K562 (cell line): Measurements from ENCODE around the gene PTP4A2. TPM values are rescaled to one million over a fixed set of nuclear protein-coding genes. Genes with fewer than 3 reads are reported as not detected.

Experiments
- HDAC2 ChIP-seq: fragments of 450-650 bp; IDR thresholded peaks from 2 replicates; pipeline ENCODE4 v1.6.1; 2016; ENCODE audit warnings: mild to moderate bottlenecking
- SP2 ChIP-seq: IDR thresholded peaks from 2 replicates; pipeline ENCODE4 v1.6.1; 2011; ENCODE audit warnings: mild to moderate bottlenecking, low read depth, low read length, moderate library complexity; ENCODE audit not compliant: poor library complexity, severe bottlenecking; ENCODE audit errors: extremely low read depth
- TRIM25 ChIP-seq: fragments of 450-650 bp; IDR thresholded peaks from 2 replicates; pipeline ENCODE4 v1.7.0; 2016; ENCODE audit warnings: borderline replicate concordance
- ZNF140 ChIP-seq: fragments of 250-450 bp; sonication (Bioruptor Pico); IDR thresholded peaks from 2 replicates; pipeline ENCODE4 v1.8.0; 2021; ENCODE audit warnings: moderate library complexity, mild to moderate bottlenecking, inconsistent platforms
- ZNF518B ChIP-seq: fragments of 250-450 bp; sonication (Bioruptor Pico); IDR thresholded peaks from 2 replicates; pipeline ENCODE4 v1.5.0; 2021; ENCODE audit warnings: mild to moderate bottlenecking, moderate library complexity
- polyA plus RNA-seq, 8 experiments: library from polyadenylated mRNA; depleted of rRNA in 4 of 8; stranded (reverse) in 5 of 8; unstranded in 3 of 8; fragments of >200 nt; fragmentation: Nextera tagmentation in 2 of 8; fragmentation: Illumina TruSeq in 1 of 8; extraction: Ambion mirVana in 2 of 8; extraction: Trizol in 1 of 8; gene quantifications; 2 replicates each; pipeline versions ENCODE4 v1.2.1 to v1.2.3, GENCODE V29; 2011 to 2014; ENCODE audit warnings: inconsistent platforms in 1 of 8, missing spikeins in 1 of 8
- total RNA-seq, 7 experiments: library from RNA; depleted of rRNA in 6 of 7; stranded (reverse); fragments of >200 nt in 6 of 7; fragmentation: Illumina TruSeq in 2 of 7; extraction: Trizol in 2 of 7; gene quantifications; 2 replicates each; pipeline versions ENCODE4 v1.2.1 to v1.2.3, GENCODE V29; 2011 to 2021; ENCODE audit warnings: low replicate concordance in 1 of 7

PTP4A2 gene
- total and polyA plus RNA-seq, 9 of the 15 experiments (the other 6 are each of a cell fraction or from before 2014, with no cell fraction given), result 197 to 870 (median 480) TPM

GRCh38 chr1:31949862-31950261 is 11.7 kb upstream of the PTP4A2 start (continued):
- TF ChIP-seq TRIM25 (no peak), HDAC2 (no peak), ZNF518B (no peak), ZNF140 (CRISPR knock-in tag) (no peak), SP2 (no peak)
